GM19372 (cell line): ENCODE measurements around the gene CFDP1.
"Not testable (repeated sequence)": the region's sequence is repeated elsewhere in the genome, so short reads cannot be mapped to it uniquely, and the experiment has no call there.

Experiments
- ATAC-seq: cut with Tn5 transposase; IDR thresholded peaks from one replicate; pipeline ENCODE4 v1.9.1; 2021; ENCODE audit warnings: mild to moderate bottlenecking, low read depth, moderate library complexity; ENCODE audit not compliant: unreplicated experiment

Gene CFDP1

DNA sequence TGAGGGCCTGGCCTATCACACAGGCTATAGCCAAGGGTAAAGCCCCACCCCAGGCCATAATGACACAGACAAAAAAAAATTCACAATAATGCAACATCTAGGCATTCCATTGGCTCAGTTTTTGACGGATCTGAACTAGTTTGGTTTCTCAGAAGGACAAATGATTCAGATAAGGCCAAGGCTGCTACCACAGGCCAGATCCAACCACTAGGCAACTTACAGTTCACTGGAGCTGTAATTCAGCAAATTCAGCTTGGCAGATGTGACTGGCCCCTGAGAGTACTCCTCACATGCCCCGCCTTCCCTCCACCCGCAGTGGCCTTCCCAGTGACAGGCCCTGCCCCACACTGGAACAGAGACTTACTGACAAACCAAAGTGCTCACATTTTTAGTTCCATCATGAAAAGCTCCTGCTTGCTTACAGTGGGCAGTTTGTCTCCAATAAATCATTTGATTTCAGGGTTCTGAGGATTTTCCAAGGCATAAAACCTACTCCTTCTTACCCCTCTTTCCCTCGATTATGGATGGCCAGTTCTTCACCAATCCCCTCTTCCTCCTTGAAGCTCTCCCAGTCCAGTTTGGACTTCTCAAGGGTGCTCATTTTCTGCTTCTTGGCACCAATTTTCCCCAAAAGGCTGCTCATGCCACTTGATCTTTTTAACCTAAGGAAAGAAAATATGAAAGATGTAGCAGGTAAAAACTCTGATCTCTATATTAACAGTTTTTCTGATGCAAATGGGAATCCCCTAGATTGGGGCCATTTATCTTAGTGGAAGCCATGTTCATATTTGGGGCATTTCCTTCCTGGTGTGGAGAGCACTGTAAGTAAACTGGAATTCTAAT is 128.6 kb downstream of the CFDP1 start:
- ATAC-seq = no peak

- no peak for ATAC-seq
These were observed 131.5 kb downstream of the CFDP1 start for GRCh38 chr16:75301804-75302203.

DNA sequence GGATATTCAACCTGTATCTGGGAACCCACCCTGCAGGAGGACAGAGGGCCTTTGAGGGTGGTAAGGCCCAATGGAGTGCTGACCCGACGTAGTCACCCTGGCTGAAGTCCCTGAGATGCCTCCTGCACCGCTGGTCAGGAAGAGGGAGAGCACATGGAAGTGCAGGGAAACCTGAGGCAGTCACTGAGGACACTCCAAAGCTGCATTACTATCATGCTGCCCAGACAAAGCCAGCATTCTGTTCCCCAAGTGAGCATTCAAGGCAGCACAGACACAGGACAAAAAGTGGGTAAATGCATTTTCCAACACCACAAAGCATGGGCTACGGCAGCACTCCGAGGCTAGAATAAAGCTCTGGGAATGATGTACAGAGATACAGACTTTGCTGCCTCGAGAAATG is 135.0 kb downstream of the CFDP1 start:
- ATAC-seq = no peak

DNA sequence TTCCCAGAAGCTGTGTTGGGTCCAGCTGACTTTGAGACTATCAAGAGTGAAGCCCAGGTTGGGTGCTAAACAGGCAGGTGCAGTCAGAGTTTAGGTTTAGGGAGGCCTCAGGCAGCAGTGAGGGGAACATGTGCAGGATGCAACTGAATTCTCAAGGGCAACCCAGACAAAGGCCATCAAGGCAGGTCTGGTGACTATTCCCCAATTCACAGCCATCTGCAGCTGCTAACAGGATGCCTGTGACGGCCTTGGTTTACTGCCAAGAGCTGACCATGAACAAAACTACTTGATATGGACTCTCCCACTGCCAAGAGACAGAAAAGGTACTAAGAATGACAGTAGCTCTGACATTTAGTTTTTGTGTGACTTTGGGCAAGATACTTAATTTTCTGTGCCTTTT is 136.7 kb downstream of the CFDP1 start:
- no peak for ATAC-seq

DNA sequence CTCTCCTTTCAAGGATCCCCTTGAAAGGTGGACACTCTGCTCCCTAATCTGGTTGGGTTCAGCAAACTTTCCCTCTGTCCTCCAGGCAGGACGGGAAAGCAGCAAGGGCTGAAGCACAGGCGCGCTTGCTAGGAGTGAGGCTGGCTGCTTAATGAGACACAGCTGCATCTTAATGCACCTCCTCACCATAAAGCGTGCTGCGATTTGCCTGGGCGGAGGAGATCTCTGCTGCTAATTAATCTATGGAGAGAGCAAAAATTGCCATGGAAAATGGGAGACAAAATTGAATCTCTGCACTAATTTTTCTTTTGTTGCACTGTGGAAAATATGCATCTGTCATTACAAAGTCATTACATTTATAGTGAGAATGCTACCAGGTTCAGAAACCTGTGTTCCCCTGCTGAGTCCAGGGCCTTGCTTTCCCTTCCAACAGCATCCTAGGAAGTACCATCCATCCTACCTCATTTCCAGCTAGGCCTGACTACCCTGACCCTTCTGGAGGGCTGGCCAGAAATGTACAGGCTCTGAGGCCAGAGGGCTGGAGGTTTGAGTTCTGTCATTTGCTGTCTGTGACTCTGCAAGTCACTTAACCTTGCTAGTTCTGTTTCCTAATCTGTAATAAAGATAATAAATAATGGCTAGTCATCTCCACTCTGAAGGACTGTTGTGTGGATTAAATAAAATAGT is 138.4 kb downstream of the CFDP1 start:
- no peak for ATAC-seq

- ATAC-seq = no peak
These were observed 139.5 kb downstream of the CFDP1 start for GRCh38 chr16:75293772-75294171.

- no peak for ATAC-seq
These were observed 140.1 kb downstream of the CFDP1 start for GRCh38 chr16:75293173-75293572.

DNA sequence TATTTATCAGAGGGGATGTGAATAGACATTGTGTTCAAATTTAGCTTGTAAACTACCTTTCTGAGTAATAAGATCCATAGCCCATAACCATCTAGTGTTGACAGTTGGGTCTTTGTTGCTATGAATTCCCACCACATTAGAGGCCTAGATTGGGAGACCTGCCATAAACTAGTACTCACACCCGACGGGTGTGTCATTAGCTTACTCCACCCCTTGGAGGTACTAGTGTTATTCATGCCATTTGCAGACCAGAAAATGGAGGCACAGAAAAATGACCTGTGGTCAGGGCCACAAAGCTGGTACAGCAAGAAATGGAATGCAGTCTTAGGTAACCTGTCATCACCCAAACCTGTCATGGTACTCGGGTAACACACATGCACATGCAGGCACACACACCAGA is 140.6 kb downstream of the CFDP1 start:
- no peak for ATAC-seq

DNA sequence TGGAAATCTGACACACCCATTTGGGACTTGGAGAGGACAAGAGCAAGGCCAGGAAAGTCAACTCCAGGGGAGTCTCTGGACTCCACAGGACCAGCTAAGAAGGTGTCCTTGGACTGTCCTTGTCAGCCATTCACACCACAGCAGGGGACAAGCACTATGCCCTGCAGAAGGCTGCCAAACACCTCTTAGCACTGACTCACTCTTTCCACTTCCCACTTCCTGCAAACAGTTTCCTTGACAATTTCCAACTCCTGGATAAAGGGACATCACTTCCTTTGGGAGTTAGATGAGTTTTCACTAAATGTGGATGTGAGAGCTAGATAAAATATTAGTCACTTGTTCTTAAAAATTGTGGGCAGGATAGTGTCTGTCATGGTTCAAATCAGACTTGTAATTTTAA is 144.1 kb downstream of the CFDP1 start:
- no peak for ATAC-seq

- no peak for ATAC-seq
These were observed 144.6 kb downstream of the CFDP1 start for GRCh38 chr16:75288596-75289120.

DNA sequence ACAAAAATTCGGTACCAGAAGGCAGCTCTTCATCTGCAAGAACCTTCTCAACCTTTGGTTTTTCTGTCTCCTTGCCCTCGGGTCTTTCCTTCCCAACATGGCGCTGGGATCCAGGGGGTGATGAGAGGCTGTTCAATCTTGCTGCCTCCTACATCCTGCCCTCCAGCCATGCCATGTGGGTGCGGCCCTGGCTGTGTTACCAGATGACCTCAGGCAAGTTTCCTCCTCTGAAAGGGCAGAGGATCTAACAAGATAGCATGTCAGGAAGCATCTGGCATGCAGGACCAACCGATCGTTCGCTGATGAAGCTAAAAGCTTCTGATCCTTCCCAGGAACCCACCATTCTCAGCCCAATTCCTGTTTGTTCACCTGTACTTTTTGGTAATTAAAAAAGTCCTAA is 145.1 kb downstream of the CFDP1 start:
- ATAC-seq = no peak

GRCh38 chr16:75287708-75288107 is 145.6 kb downstream of the CFDP1 start:
- no peak for ATAC-seq

- no peak for ATAC-seq
These were observed 146.9 kb downstream of the CFDP1 start for GRCh38 chr16:75286389-75286788.

DNA sequence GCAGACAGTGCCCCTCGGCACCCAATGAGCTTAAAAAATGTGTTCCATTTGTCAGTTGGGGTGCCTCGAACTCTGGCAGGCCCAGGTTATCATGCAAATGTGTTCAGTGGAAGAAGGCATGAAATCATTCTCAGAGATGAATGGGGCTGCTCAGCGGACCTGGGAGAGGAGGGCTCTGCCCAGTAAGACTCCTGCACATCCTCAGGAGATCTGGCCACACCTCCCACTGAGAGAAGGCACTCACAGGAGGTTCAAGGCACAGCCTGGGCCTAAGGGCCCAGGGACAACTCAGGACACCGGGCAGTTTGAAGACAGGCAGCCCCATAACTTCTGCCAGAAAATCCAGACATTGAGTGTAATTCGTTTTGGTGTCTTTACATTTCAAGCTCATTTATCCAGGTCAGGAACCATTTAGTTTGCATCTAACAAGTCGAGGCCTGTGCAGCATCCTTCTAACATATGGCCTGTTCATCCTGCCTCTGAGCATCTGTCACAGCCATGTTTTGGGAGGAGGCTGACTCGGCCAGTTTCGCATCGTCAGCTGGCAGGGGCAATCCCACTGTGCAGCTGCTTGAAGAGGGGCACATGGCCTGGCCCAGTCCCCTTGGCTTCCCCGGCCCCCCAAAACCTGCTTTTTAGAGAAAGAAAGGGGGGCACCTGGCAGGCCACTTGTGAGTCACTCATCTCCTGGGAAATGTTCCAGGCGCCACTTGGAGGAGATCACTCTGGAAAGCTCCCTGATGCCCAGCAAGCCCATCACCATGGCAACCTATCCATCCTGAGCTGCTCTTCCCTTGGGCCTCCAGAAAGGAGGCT is 150.6 kb downstream of the CFDP1 start:
- no peak for ATAC-seq

DNA sequence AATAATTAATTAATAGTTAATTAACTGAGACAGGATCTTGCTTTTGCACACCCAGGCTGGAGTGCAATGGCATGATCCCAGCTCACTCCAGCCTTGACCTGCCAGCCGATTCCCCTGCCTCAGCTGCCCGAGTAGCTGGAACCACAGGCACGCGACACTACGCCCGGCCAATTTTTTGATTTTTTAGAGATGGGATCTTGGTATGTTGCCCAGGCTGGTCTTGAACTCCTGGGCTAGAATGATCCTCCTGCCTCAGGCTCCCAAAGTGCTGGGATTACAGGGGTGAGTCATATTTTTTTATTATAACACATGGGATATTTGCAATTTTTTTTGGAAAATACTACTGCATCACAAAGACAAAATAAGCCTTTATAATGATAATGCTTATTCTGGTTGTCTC is 151.5 kb downstream of the CFDP1 start:
- ATAC-seq = no peak

GRCh38 chr16:75281009-75281408 is 152.3 kb downstream of the CFDP1 start:
- ATAC-seq = not testable (repeated sequence)

DNA sequence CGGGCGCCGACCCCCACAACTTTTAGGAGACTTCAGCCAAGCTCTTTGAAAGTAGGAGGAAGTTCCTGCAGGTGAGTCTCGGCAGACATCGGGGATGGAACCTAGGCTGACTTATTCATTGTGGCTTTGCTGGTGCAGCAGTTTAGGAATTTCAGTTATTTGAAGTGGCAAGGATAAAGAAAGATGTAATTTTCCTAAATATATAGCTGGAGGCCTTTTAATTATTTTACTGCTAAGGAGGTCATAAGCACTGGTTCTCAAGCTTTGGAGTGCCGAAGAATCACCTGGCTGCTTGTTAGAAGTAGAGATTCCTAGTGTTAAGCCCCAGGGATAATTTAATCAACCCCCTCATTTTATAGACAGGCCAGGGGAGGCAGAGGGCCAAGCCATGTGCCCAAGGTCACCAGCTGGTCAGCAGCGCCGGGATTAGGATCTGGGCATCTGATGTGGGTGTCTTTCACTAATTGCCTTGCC is 152.9 kb downstream of the CFDP1 start:
- ATAC-seq = no peak

DNA sequence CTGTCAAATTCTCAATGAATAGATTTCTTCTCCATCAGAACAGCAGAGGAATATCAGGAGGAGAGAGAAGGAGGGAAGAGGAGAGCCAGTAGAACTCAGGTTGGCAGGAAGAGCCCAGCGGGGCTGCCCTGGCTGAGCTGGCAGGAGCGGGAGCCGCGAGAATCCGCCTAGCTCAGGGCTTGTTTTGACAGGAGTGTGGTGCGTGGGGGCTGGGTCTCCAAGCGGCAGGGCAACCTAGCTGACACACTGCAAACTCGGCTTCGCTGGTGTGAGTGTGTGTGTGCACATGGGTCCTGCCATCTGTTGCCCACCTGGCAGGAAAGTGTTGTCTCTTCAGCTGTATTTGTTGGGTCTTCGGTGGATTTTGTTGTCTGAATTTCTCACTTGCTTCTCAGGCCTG is 154.0 kb downstream of the CFDP1 start:
- ATAC-seq = no peak

GRCh38 chr16:75273054-75273925 is 160.0 kb downstream of the CFDP1 start:
- no peak for ATAC-seq

- not testable (repeated sequence) for ATAC-seq
These were observed 160.7 kb downstream of the CFDP1 start for GRCh38 chr16:75272629-75273028.
